Loucy (cell line): ENCODE data around the gene FOXP1.

ENCODE experiments used
- H2AFZ ChIP-seq: fragments of 200-600 bp; sonication (generic); 2 replicates; pipeline ENCODE4 v1.6.0; 2016; ENCODE audit warnings: antibody characterized with exemption, mild to moderate bottlenecking, low read length, moderate library complexity
- H3F3A ChIP-seq: fragments of 200-600 bp; 2 replicates; pipeline ENCODE4 v1.6.0; 2016; ENCODE audit warnings: antibody characterized with exemption, low read depth, mild to moderate bottlenecking
- H3K27me3 ChIP-seq: fragments of 200-600 bp; sonication (generic); 2 replicates; pipeline ENCODE4 v1.6.1; 2014; ENCODE audit warnings: low read length, mild to moderate bottlenecking; ENCODE audit not compliant: insufficient read depth, poor library complexity, severe bottlenecking
- H3K36me3 ChIP-seq: fragments of 200-600 bp; sonication (generic); 2 replicates; pipeline ENCODE4 v1.6.1; 2016; ENCODE audit warnings: low read length; ENCODE audit not compliant: insufficient read depth
- H3K4me1 ChIP-seq: fragments of 200-600 bp; sonication (generic); 2 replicates; pipeline ENCODE4 v1.5.1; 2014; ENCODE audit warnings: low read length, mild to moderate bottlenecking; ENCODE audit not compliant: insufficient read depth, poor library complexity, severe bottlenecking
- H3K4me2 ChIP-seq: fragments of 200-600 bp; sonication (generic); 2 replicates; pipeline ENCODE4 v1.6.0; 2014; ENCODE audit warnings: antibody characterized with exemption, low read length, low read depth, mild to moderate bottlenecking; ENCODE audit not compliant: poor library complexity, severe bottlenecking
- H3K4me3 ChIP-seq: fragments of 200-600 bp; sonication (generic); 2 replicates; pipeline ENCODE4 v1.5.1; 2014; ENCODE audit warnings: low read length, mild to moderate bottlenecking, mixed read lengths; ENCODE audit not compliant: poor library complexity, severe bottlenecking
- H3K79me2 ChIP-seq: fragments of 200-600 bp; sonication (generic); 2 replicates; pipeline ENCODE4 v1.6.1; 2014; ENCODE audit warnings: low read length; ENCODE audit not compliant: insufficient read depth
- H3K9ac ChIP-seq: fragments of 200-600 bp; sonication (generic); 2 replicates; pipeline ENCODE4 v1.6.0; 2014; ENCODE audit warnings: mild to moderate bottlenecking, low read depth, low read length, moderate library complexity; ENCODE audit not compliant: poor library complexity, severe bottlenecking
- H3K9me2 ChIP-seq: fragments of 200-600 bp; sonication (generic); replicated peaks from 2 replicates; pipeline ENCODE4 v1.6.1; 2016; ENCODE audit warnings: low read depth, low read length, mixed read lengths
- H3K9me3 ChIP-seq: fragments of 200-600 bp; sonication (generic); 2 replicates; pipeline ENCODE4 v1.6.1; 2014; ENCODE audit warnings: mild to moderate bottlenecking, antibody characterized with exemption, low read length, low read depth; ENCODE audit not compliant: insufficient read depth
- H4K20me1 ChIP-seq: fragments of 200-600 bp; sonication (generic); 2 replicates; pipeline ENCODE4 v1.6.0; 2014; ENCODE audit warnings: antibody characterized with exemption, low read length, mild to moderate bottlenecking; ENCODE audit not compliant: insufficient read depth, poor library complexity, severe bottlenecking
- EZH2phosphoT487 ChIP-seq: fragments of 200-600 bp; IDR thresholded peaks from 2 replicates; pipeline ENCODE4 v1.6.1; 2018; ENCODE audit warnings: antibody characterized with exemption, mild to moderate bottlenecking, moderate library complexity, borderline replicate concordance
- TF ChIP-seq, protein P1 (sequence below): fragments of 200-600 bp; sonication (generic); conservative IDR thresholded peaks from 2 replicates; pipeline ENCODE4 v1.5.1; 2014; ENCODE audit warnings: mild to moderate bottlenecking, antibody characterized with exemption, low read length

Gene FOXP1

GRCh38 chr3:71585887-71586809 is 2.6 kb upstream of the FOXP1 start:
- Histone ChIP-seq H3K4me3 (peak overlapping the region; percentile 94), H2AFZ (no peak overlapping the region), H3K79me2 (peaks cover 25% of the 10 kb centered on the region), H3K4me1 (peaks cover 24% of the 10 kb centered on the region), H3F3A (peaks cover 22% of the 10 kb centered on the region), H3K9me3 (no peaks in the 10 kb centered on the region), H3K4me2 (peak overlapping the region; percentile 91), H3K9ac (peak overlapping the region; percentile 98), H3K9me2 (no peaks in the 10 kb centered on the region), H3K36me3 (no peaks in the 10 kb centered on the region), H3K27me3 (no peaks in the 10 kb centered on the region), H4K20me1 (no peaks in the 10 kb centered on the region)
- TF ChIP-seq EZH2phosphoT487 = no peak
- TF ChIP-seq, protein P1, sequence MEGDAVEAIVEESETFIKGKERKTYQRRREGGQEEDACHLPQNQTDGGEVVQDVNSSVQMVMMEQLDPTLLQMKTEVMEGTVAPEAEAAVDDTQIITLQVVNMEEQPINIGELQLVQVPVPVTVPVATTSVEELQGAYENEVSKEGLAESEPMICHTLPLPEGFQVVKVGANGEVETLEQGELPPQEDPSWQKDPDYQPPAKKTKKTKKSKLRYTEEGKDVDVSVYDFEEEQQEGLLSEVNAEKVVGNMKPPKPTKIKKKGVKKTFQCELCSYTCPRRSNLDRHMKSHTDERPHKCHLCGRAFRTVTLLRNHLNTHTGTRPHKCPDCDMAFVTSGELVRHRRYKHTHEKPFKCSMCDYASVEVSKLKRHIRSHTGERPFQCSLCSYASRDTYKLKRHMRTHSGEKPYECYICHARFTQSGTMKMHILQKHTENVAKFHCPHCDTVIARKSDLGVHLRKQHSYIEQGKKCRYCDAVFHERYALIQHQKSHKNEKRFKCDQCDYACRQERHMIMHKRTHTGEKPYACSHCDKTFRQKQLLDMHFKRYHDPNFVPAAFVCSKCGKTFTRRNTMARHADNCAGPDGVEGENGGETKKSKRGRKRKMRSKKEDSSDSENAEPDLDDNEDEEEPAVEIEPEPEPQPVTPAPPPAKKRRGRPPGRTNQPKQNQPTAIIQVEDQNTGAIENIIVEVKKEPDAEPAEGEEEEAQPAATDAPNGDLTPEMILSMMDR = peak; percentile 91

DNA sequence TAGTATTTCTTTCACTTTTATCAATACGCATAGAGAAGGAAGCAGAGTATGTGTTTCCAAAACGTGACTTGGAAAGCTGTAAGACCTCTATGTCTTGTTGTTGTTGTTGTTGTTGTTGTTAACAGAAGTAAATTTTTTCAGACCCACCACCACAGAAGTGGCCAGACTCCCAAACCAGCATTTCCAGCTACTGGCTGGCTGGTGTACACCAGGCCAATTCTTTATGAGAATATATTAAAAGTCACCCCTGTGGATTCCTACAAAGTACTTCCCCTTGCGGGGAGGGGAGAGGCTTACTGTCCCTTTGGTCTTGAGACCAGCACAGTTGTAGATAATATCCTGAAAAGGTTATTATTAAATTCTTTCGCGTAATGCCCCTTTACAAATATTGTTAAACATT is 1.6 kb upstream of the FOXP1 start:
- H3K36me3 ChIP-seq = no peaks in the 10 kb centered on the region
- H3K4me1 ChIP-seq = peaks cover 34% of the 10 kb centered on the region
- H4K20me1 ChIP-seq = peaks cover 8% of the 10 kb centered on the region
- peak overlapping the region; percentile 98 for H3K9ac ChIP-seq
- H3K9me2 ChIP-seq = no peaks in the 10 kb centered on the region
- peaks cover 22% of the 10 kb centered on the region for H3F3A ChIP-seq
- peaks cover 35% of the 10 kb centered on the region for H3K79me2 ChIP-seq
- no peaks in the 10 kb centered on the region for H3K9me3 ChIP-seq
- H2AFZ ChIP-seq = peak overlapping the region; percentile 88
- H3K4me3 ChIP-seq = peak overlapping the region; percentile 94
- TF ChIP-seq, protein P1 = no peak
- no peak for TF ChIP-seq EZH2phosphoT487
- peak overlapping the region; percentile 91 for H3K4me2 ChIP-seq
- no peaks in the 10 kb centered on the region for H3K27me3 ChIP-seq

DNA sequence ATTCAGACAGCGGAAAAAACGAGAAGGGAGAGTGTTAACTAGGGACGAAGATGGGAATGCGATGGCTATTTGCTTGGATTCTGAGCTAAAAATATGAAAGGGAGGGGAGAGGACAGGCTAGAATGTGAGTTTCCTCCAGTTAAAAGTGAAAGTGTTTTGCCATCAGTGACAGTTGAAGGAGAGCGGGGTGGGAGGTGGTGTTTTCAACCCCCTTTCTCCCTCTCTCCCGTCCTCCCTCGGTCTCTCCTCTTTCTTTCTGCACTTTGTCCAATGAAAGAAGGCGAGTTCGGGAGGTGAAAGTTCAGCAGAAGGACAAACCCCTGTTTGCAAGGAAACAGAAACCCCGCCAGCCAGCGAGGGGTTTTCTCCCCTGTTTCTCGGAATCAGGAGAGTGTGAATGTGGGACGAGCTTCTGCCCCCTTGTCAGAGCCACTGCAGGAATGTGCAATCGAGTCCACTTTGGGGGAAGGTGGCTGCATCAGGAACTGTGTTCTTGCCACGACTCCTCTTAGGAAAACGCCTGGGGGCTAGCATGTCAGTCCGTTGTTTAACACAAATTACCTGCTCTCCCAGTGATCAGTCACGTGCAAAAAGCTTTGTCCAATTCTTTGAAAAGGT is 975 bp upstream of the FOXP1 start:
- H4K20me1 ChIP-seq = peaks cover 13% of the 10 kb centered on the region
- H3K9ac ChIP-seq = peak overlapping the region; percentile 98
- H3K36me3 ChIP-seq = no peaks in the 10 kb centered on the region
- TF ChIP-seq EZH2phosphoT487 = no peak
- TF ChIP-seq, protein P1 = no peak
- H3K4me2 ChIP-seq = peak overlapping the region; percentile 91
- no peaks in the 10 kb centered on the region for H3K27me3 ChIP-seq
- H3K4me1 ChIP-seq = peaks cover 41% of the 10 kb centered on the region
- peaks cover 22% of the 10 kb centered on the region for H3F3A ChIP-seq
- peak overlapping the region; percentile 88 for H2AFZ ChIP-seq
- H3K4me3 ChIP-seq = peak overlapping the region; percentile 94
- no peaks in the 10 kb centered on the region for H3K9me3 ChIP-seq
- H3K9me2 ChIP-seq = no peaks in the 10 kb centered on the region
- H3K79me2 ChIP-seq = peaks cover 41% of the 10 kb centered on the region
